H1 (cell line): ENCODE data around the gene KLHL26.

ENCODE experiments used
- CBX5 ChIP-seq: fragments of 300-800, 300-1000 bp; sonication (generic); IDR thresholded peaks from 2 replicates; pipeline ENCODE4 v1.7.1; 2016; ENCODE audit warnings: antibody characterized with exemption, low read length, low read depth
- CEBPB ChIP-seq: IDR thresholded peaks from 2 replicates; pipeline ENCODE4 v1.6.1; 2012; ENCODE audit warnings: low read depth, low read length
- CTCF ChIP-seq, 3 experiments: IDR thresholded peaks; 1 replicate in 2 of 3; 2 replicates in 1 of 3; pipeline versions ENCODE4 v1.5.1 to v1.6.1; 2011; ENCODE audit warnings: low read length in 3 of 3, mild to moderate bottlenecking in 3 of 3, inconsistent platforms in 2 of 3, low read depth in 1 of 3, moderate library complexity in 1 of 3; ENCODE audit not compliant: insufficient read depth in 1 of 3; ENCODE audit errors: control extremely low read depth in 1 of 3
- EP300 ChIP-seq, 2 experiments: IDR thresholded peaks; 1 replicate in 1 of 2; 2 replicates in 1 of 2; pipeline ENCODE4 v1.6.1; 2011 to 2012; ENCODE audit warnings: low read depth in 2 of 2, low read length in 2 of 2, mild to moderate bottlenecking in 2 of 2, borderline replicate concordance in 1 of 2, inconsistent platforms in 1 of 2, moderate library complexity in 1 of 2
- GTF2F1 ChIP-seq: IDR thresholded peaks from 2 replicates; pipeline ENCODE4 v1.6.1; 2012; ENCODE audit warnings: low read depth, low read length, improper control_type of control experiment, borderline replicate concordance
- MAX ChIP-seq: IDR thresholded peaks from 2 replicates; pipeline ENCODE4 v1.6.1; 2012; ENCODE audit warnings: inconsistent platforms
- POLR2A ChIP-seq, 2 experiments: IDR thresholded peaks; 1 replicate in 1 of 2; 2 replicates in 1 of 2; pipeline ENCODE4 v1.6.1; 2011; ENCODE audit warnings: low read depth in 2 of 2, low read length in 2 of 2, mild to moderate bottlenecking in 2 of 2; ENCODE audit errors: control extremely low read depth in 1 of 2
- RXRA ChIP-seq: IDR thresholded peaks from 2 replicates; pipeline ENCODE4 v1.6.1; 2011; ENCODE audit warnings: low read depth, mild to moderate bottlenecking, low read length, moderate library complexity; ENCODE audit not compliant: insufficient read depth
- SIN3A ChIP-seq, 2 experiments: IDR thresholded peaks in 1 of 2; conservative IDR thresholded peaks in 1 of 2; 2 replicates each; pipeline ENCODE4 v1.6.1; 2011 to 2012; ENCODE audit warnings: low read length in 2 of 2, improper control_type of control experiment in 1 of 2, low read depth in 1 of 2, mild to moderate bottlenecking in 1 of 2

DNA sequence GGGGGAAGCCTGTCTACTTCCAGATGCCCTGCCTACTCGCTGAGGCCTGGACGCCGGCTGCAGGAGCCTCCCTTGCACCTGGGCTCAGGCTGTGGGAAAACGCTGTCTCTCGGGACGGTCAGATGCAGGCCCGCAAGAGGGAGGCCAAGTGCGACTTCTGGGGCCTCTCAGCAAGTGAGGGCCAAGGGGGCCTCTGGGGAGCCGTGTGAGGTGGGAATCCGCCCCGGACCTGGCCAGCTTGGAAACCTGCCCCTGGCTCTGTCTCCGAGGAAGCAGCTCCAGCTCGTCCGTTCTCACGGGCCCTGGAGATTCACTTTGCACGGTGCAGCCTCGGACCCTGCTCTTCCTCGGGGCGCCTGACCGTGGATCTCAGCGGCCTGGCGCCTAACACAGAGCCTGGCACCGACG is 35.2 kb downstream of the KLHL26 start:
- TF ChIP-seq CBX5 (no peak), MAX (no peak), CEBPB (no peak), GTF2F1 (no peak), POLR2A (IDR thresholded peaks at IDR 0.05; ENCODE audit: control extremely low read depth in 1 of 2, low read depth in 2 of 2, low read length in 2 of 2) (no peak), CTCF (IDR thresholded peaks at IDR 0.05; ENCODE audit: control extremely low read depth in 1 of 3, insufficient read depth in 1 of 3, low read depth in 1 of 3, low read length in 3 of 3) (no peak), RXRA (no peak), SIN3A (conservative IDR thresholded peaks at IDR 0.05 in 1 of 2, IDR thresholded peaks at IDR 0.05 in 1 of 2; ENCODE audit: low read depth in 1 of 2, low read length in 2 of 2) (no peak), EP300 (IDR thresholded peaks at IDR 0.05; ENCODE audit: borderline replicate concordance in 1 of 2, low read depth in 2 of 2, low read length in 2 of 2) (no peak)
